GM12892 (cell line): ENCODE data around the gene CYP4F11.

ENCODE experiments used
- POLR2A ChIP-seq: IDR thresholded peaks from 2 replicates; pipeline ENCODE4 v1.6.1; 2011; ENCODE audit warnings: low read depth, low read length, control low read depth
- POLR2AphosphoS5 ChIP-seq: IDR thresholded peaks from 2 replicates; pipeline ENCODE4 v1.6.1; 2011; ENCODE audit warnings: low read depth, low read length, control low read depth

DNA sequence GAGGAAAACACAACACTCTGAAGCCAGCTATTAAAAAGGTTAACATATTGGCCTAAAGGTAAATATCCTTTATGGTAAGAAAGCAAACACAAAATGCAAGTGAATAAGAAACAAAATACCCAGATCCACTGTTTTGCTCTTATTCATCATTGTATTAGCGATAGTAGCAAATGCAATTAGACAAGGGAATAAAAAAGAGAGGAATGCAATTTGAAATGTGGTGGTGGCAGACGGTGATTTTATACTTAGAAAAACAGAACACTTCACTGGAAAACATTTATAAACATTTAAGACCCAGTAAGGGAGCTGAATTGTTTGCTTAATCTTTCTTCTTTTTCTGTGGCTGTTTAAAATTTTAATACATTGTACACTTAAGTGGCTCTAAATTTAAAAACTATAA lies 19.2 kb downstream of the CYP4F11 start:
- no peak for TF ChIP-seq POLR2A
- TF ChIP-seq POLR2AphosphoS5: no peak
